D721Med (cell line): ENCODE results near the gene VSIG10.

ENCODE experiments used
- DNase-seq: peaks from one replicate; pipeline ENCODE4 v3.0.0; 2011; ENCODE audit warnings: low spot score; ENCODE audit not compliant: insufficient read length
- FAIRE-seq: peaks from 2 replicates; lab custom pipeline; 2011; peaks lifted over from hg19 to GRCh38; lab: Jason Lieb, UNC
- TF ChIP-seq, protein P1 (sequence below): IDR thresholded peaks from 2 replicates; pipeline ENCODE4 v1.5.1; 2012; ENCODE audit warnings: mild to moderate bottlenecking, control low read depth; ENCODE audit not compliant: insufficient read depth; ENCODE audit errors: missing control alignments

The VSIG10 gene

DNA sequence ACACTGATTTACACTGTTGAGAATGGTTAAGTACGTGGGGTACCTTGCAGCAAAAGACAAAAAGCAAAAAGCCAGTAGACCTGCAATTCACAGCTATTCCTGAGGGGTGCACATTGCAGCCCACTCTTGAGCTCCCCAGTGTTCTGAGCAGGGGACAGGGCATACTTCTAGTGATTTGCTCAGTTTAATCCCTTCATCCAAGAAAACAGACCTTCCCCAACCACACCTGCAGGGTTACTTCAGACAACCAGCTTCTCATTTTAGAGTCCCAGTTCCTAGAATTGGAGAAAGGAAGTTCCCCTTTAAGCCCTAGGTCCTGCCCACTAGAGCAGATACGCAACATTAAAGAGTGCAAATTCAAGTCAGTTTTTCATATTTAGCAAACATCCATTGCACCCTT lies 39.2 kb downstream of the VSIG10 start:
- TF ChIP-seq, protein P1, sequence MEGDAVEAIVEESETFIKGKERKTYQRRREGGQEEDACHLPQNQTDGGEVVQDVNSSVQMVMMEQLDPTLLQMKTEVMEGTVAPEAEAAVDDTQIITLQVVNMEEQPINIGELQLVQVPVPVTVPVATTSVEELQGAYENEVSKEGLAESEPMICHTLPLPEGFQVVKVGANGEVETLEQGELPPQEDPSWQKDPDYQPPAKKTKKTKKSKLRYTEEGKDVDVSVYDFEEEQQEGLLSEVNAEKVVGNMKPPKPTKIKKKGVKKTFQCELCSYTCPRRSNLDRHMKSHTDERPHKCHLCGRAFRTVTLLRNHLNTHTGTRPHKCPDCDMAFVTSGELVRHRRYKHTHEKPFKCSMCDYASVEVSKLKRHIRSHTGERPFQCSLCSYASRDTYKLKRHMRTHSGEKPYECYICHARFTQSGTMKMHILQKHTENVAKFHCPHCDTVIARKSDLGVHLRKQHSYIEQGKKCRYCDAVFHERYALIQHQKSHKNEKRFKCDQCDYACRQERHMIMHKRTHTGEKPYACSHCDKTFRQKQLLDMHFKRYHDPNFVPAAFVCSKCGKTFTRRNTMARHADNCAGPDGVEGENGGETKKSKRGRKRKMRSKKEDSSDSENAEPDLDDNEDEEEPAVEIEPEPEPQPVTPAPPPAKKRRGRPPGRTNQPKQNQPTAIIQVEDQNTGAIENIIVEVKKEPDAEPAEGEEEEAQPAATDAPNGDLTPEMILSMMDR: no peak
- DNase-seq (no peak), FAIRE-seq (no peak)

DNA sequence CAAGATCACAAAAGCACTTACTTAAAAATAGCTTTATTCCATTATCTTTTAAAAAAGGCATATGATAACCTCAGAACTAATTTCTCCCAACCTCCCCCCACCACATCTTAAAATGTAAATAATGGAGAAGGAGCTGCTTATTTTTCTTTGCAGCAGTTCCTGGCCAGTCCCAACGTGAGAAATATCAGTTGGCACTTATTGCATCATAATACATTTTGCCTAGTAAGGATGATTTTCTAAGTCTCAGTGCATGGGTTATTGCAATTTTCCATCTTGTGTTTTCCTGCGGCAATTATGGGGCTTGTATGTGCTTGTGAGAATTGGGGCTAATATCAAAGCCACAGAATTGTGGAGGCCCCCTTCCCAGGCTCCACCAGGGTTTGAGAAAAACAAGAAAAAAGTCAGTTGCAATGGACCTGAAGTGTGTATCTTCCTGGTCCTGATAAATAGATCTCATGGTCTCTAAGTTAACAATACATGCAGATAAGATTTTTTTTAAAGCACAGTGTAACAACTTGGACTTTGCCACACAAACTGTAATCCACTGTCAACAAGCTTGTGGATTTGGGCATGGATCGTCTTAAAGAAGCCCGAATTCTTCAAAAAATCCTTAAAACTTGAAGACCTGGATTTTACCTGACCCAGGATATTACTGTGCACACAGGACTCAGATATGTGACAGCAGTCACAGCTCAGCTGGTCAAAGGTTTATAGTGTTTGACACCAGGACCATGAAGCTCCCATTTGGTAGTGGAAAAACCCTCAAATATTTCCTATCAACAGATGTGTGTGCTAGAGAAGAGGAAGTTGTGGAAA lies 40.0 kb downstream of the VSIG10 start:
- FAIRE-seq (no peak), DNase-seq (no peak)

DNA sequence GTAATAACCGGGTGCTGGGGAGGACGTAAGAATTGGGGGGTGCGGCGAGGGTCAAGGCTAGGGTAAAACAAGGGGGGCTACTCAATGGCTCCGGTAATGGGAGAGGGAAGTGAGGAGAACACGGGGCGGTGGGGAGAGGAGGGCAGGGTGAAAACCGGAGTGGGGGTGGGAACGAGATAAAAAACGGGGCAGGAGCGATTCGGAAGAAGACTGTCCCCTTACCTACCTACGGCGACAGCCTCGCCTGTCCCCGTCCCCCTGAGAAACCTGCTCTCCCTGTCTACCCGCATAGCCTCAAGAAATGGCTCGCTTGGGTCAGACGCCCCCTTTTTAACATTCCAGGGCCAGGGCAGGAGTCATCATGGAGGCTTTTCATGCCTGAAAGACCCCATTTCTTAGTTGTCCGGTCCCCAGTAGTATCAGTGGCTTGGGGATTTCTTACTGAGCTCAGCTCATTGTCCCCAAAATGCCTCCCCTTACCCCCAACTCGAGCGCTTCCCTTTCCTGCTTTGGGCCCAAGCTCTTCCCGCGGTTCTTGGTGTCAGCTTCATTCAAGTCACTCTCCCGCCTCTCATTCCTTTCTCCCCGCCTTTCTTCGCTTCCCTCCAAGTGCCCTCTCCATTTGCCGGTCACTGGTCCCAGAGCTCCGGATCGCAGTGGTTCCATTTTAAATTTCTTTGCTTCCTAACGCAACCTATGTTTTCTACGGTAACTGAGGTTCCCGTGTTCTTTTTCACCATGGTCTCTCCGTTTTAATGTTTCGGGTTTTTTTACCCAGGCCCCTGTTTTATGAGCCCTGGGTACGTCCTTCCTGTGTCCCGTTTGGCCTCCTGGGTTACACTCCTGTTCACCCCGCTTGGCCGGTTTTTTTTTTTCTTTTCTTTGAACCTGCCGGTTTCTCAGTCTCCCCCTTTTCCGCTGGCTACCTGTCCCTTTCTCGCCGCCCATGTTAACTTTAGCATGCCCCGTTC lies 41.7 kb downstream of the VSIG10 start:
- no peak for FAIRE-seq

More for the DNA sequence above, 40.0 kb downstream of the VSIG10 start:
- TF ChIP-seq, protein P1: no peak

DNA sequence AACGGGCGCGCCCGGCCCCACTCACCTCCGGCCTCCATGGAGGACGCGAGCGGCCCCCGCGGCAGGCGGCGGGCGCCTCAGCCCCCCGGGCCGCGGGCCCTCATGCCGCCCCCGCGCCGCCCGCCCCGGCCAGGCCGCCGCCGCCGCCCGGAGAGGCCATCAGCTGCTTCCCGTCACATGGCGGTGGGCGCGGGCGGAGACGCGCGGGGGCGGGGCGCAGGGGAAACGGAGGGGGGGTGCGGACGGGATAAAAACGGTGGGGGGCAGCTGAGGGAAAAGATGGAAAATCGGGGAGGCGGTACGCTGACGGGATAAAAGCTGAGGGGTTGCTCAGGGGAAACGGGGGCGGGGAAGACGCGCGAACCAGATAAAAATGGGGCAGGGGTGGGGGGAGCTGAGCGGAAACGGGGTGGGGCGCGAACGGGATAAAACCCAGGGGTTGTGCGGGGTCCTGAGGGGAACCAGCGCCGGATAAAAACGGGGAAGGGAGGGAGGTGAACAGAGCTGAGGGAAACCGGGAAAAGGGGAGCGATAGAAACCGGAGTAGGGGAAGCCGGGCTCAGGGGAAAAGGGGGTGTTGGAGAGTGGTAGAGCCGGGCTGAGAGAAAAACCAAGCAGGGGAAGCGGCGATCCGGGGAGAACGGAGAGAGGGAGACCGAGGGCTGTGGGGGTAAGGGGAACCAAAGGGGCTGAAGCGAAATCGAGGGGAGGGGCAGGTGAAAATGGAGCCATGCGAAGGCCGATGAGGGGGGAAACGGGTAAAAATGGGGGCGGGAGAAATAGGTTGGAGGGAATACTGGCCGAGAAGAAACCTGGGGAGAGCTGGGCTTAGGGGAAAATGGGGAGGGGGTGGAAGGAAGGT lies 42.6 kb downstream of the VSIG10 start, which contains the start of gene WSB2:
Gene WSB2, minus strand, starts transcription at position 169 of the 862 bp plus-strand sequence. Its CDS starts 131 bp downstream, at position 38.
- FAIRE-seq: no peak
- peak; percentile 24 for DNase-seq
- TF ChIP-seq, protein P1: no peak

More for the DNA sequence above, 41.7 kb downstream of the VSIG10 start:
- DNase-seq: no peak
- TF ChIP-seq, protein P1: no peak

DNA sequence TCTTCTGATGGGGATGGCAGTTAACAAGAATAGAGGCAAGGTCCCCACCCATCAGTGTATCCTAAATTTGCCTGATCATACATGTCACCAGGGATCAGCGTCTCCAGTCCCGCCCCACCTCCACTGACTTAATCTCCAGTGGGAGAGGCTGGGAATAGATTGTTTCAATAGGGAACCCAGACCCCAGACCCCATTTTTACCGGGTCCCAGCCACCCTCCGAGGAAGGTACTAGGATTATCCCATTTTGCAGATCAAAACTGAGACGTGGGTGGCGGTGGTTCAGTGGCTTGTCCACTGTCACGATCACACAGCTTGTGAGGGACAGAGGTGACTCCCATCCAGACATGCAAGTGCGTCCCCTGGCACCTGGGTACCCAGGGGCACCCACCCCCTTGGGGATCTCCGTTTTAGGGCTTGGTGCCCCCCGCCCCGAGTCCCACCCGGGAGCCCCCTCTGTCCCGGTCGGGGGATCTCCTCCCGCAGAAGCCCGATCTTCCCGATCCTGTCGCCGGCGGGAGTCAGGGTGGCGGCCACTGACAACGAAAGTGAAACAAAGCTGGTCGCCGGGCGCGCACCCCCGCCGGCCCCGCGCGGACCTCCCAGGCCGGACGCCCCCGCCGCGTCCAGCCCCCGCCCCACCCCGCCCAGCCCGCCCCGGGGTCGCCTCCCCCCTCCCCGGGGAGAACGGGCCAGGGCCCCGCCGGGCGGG lies 43.4 kb downstream of the VSIG10 start:
- FAIRE-seq: no peak
- TF ChIP-seq, protein P1: no peak
- DNase-seq: peak; percentile 27
